ENCODE results near the gene PIK3C2B. TPM values are rescaled to one million over a fixed set of nuclear protein-coding genes. Genes with fewer than 3 reads are reported as not detected.

PIK3C2B gene
- total RNA-seq, 1 experiment from 2014 or later = 52.4 TPM

DNA sequence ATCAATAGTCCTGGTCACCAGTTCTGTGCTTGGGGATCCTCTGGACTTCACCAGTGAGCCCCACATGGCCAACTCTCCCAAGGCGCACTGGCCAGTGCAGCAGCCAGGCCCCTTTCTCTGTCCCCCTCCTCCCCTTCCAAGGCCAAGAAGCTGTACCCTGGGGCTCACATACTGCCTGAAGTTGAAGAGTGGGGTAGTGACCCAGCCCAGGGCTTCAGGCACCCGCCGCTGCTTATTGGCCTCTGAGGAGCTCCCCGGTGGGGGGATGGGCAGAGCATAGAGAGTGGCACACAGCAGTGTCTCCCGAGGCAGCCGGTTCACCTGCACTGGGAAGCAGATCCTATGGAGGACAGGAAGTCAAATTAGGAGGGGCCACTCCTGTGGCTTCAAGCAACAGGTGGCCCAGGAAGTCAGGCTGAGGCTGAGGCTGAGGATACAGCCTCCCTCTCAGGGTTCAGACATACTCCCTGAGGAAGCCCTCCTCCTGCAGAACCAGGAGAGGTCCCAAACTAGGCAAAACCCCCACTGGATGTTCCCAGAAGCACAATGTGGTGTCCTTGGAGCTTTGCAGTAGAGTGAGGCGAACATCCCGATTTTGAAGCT lies 44.8 kb downstream of the PIK3C2B start:
- peak overlapping the region; percentile 9; the same call in 1 of the 2 replicates for H3K4me3 ChIP-seq
- TF ChIP-seq EZH2 (IDR thresholded peaks at IDR 0.05; ENCODE audit: low read depth) = no peak
- TF ChIP-seq, protein P1, sequence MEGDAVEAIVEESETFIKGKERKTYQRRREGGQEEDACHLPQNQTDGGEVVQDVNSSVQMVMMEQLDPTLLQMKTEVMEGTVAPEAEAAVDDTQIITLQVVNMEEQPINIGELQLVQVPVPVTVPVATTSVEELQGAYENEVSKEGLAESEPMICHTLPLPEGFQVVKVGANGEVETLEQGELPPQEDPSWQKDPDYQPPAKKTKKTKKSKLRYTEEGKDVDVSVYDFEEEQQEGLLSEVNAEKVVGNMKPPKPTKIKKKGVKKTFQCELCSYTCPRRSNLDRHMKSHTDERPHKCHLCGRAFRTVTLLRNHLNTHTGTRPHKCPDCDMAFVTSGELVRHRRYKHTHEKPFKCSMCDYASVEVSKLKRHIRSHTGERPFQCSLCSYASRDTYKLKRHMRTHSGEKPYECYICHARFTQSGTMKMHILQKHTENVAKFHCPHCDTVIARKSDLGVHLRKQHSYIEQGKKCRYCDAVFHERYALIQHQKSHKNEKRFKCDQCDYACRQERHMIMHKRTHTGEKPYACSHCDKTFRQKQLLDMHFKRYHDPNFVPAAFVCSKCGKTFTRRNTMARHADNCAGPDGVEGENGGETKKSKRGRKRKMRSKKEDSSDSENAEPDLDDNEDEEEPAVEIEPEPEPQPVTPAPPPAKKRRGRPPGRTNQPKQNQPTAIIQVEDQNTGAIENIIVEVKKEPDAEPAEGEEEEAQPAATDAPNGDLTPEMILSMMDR (conservative IDR thresholded peaks at IDR 0.05) = no peak
- POLR2A ChIA-PET (ENCODE audit: unreplicated experiment) = interaction anchor here (0.6 to 1.9 kb wide), 3 partner anchors 29 to 1066 kb away, joined by 3 to 25 read pairs (median 5); partner anchors contain the start of gene PIK3C2B
- H3K27ac ChIP-seq = peak overlapping the region; percentile 98
- H3K27me3 ChIP-seq (ENCODE audit: insufficient read depth, low read depth) = no peaks in the 10 kb centered on the region
- peaks cover 34% of the 10 kb centered on the region for H3K79me2 ChIP-seq (ENCODE audit: low read depth)
- H4K20me1 ChIP-seq (ENCODE audit: insufficient read depth) = no peaks in the 10 kb centered on the region
- no TSS peak for BruUV-seq (replicated peaks)
- peak overlapping the region; percentile 78 for H3K4me2 ChIP-seq
- H3K9me3 ChIP-seq (ENCODE audit: insufficient read depth, low read depth) = peaks cover 13% of the 10 kb centered on the region
- intact Hi-C loops (cut with micrococcal nuclease; ENCODE audit: unreplicated experiment) = loop anchor here (1.0 to 2.0 kb wide), 3 partner anchors 19 to 53 kb away; no protein-coding TSS in a partner anchor
- CTCF ChIA-PET = interaction anchor here (0.6 to 3.8 kb wide), 6 partner anchors 11 to 53 kb away, joined by 3 to 27 read pairs (median 4); partner anchors contain the start of gene PIK3C2B
- H3F3A ChIP-seq (ENCODE audit: insufficient read depth, low read depth) = peaks cover 67% of the 10 kb centered on the region
- H3K36me3 ChIP-seq (ENCODE audit: low read depth) = peaks cover 54% of the 10 kb centered on the region
- no peak overlapping the region for H2AFZ ChIP-seq
- H3K4me1 ChIP-seq (replicated peaks; ENCODE audit: insufficient read depth) = peaks cover 60% of the 10 kb centered on the region
- DNase-seq = no peak
- H3K9me2 ChIP-seq (ENCODE audit: insufficient read depth) = no peaks in the 10 kb centered on the region

DNA sequence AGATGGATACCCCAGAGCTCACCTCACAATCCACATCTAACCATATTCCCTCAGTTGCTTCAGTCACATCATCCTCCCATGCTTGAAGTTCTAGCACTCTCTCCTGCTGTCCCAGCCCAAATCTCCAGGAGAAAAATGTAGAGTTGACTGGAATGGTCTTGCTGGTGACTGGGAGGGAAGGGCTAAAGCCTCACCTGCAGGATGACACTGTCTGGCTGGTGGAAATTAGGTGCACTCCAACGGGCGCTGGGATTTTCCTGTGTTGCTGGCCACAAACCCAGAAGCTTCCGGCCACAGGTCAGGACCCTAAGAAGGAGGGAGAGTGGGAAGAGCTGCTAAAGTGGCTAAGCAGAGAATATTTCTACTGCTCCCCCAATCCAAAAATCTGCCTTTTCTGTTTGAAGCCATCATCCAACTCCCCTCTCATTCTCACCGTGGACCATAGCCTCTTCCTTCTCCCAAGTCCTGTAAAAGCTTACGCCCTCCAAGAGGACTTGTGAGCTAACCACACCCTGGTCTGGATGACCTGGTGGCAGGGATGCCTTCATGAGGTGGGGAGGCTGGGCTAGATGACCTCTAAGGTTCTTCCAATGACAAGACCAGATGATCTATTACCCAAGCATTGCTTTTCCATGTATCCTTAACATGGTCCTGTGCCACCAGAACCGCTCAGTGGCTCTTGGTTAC lies 45.5 kb downstream of the PIK3C2B start:
- Histone ChIP-seq H3K79me2 (ENCODE audit: low read depth) (peaks cover 37% of the 10 kb centered on the region), H3K27ac (peak overlapping the region; percentile 98), H3K9me3 (ENCODE audit: insufficient read depth, low read depth) (peaks cover 13% of the 10 kb centered on the region), H3K27me3 (ENCODE audit: insufficient read depth, low read depth) (no peaks in the 10 kb centered on the region), H4K20me1 (ENCODE audit: insufficient read depth) (no peaks in the 10 kb centered on the region), H3K4me3 (peak overlapping the region; percentile 47; the same call in 1 of the 2 replicates), H2AFZ (no peak overlapping the region), H3K9me2 (ENCODE audit: insufficient read depth) (no peaks in the 10 kb centered on the region), H3K4me2 (peak overlapping the region; percentile 78), H3K4me1 (replicated peaks; ENCODE audit: insufficient read depth) (peaks cover 67% of the 10 kb centered on the region), H3K36me3 (ENCODE audit: low read depth) (peaks cover 60% of the 10 kb centered on the region), H3F3A (ENCODE audit: insufficient read depth, low read depth) (peaks cover 73% of the 10 kb centered on the region)
- BruUV-seq (replicated peaks) = TSS peak; percentile 39
- CTCF ChIA-PET = interaction anchor here (0.7 to 3.8 kb wide), 8 partner anchors 9 to 71 kb away, joined by 3 to 27 read pairs (median 6); partner anchors contain the start of gene PIK3C2B
- TF ChIP-seq EZH2 (IDR thresholded peaks at IDR 0.05; ENCODE audit: low read depth) = no peak
- TF ChIP-seq, protein P1 (conservative IDR thresholded peaks at IDR 0.05) = no peak
- intact Hi-C loops (cut with micrococcal nuclease; ENCODE audit: unreplicated experiment) = loop anchor here (1.0 to 2.0 kb wide), 3 partner anchors 11 to 54 kb away; partner anchors contain the start of gene PIK3C2B
- DNase-seq = peak; percentile 62 to 84
- POLR2A ChIA-PET (ENCODE audit: unreplicated experiment) = interaction anchor here (0.6 to 1.9 kb wide), 9 partner anchors 10 to 578 kb away, joined by 3 to 25 read pairs (median 11); partner anchors contain the start of genes MDM4 and PIK3C2B

DNA sequence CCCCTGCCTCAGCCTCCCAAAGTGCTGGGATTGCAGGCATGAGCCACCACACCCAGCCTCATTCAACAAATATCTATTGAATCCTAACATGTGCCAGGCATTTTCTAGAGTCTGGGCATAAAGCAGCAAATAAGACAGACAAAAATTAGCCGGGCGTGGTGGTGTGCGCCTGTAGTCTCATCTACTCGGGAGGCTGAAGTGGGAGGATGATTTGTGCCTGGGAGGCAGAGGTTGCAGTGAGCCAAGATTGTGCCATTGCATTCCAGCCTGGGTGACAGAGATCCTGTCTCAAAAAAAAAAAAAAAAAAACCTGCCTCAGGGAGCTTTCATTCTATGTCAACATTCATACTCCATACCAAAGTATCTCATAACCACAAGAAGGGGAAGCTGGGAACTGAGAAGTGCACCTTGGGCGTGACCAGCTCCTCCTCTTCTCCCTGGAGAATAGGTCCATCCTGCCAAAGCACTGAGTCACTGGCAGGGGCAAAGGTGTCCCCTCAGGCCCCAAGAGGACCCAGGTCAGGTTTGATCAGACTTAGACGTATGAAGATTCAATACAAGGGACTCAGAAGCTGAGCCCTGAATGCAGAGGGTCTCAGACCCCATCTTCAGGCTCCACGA lies 46.2 kb downstream of the PIK3C2B start:
- Histone ChIP-seq H3K4me3 (peak overlapping the region; percentile 47; the same call in 1 of the 2 replicates), H3K27me3 (ENCODE audit: insufficient read depth, low read depth) (no peaks in the 10 kb centered on the region), H3K4me2 (peak overlapping the region; percentile 78), H3K9me3 (ENCODE audit: insufficient read depth, low read depth) (peaks cover 13% of the 10 kb centered on the region), H3K4me1 (replicated peaks; ENCODE audit: insufficient read depth) (peaks cover 74% of the 10 kb centered on the region), H3K36me3 (ENCODE audit: low read depth) (peaks cover 60% of the 10 kb centered on the region), H3K79me2 (ENCODE audit: low read depth) (peaks cover 37% of the 10 kb centered on the region), H3K9me2 (ENCODE audit: insufficient read depth) (no peaks in the 10 kb centered on the region), H2AFZ (no peak overlapping the region), H3F3A (ENCODE audit: insufficient read depth, low read depth) (peaks cover 80% of the 10 kb centered on the region), H4K20me1 (ENCODE audit: insufficient read depth) (no peaks in the 10 kb centered on the region), H3K27ac (peak overlapping the region; percentile 98)
- no TSS peak for BruUV-seq (replicated peaks)
- peak; percentile 88 to 100 for DNase-seq
- TF ChIP-seq, protein P1 (conservative IDR thresholded peaks at IDR 0.05) = no peak
- TF ChIP-seq EZH2 (IDR thresholded peaks at IDR 0.05; ENCODE audit: low read depth) = no peak
- POLR2A ChIA-PET (ENCODE audit: unreplicated experiment) = interaction anchor here (0.6 to 1.1 kb wide), 9 partner anchors 9 to 577 kb away, joined by 3 to 20 read pairs (median 10); partner anchors contain the start of gene MDM4
- CTCF ChIA-PET = interaction anchor here (0.7 to 3.8 kb wide), 9 partner anchors 8 to 71 kb away, joined by 3 to 27 read pairs (median 4); partner anchors contain the start of gene PIK3C2B
- intact Hi-C loops (cut with micrococcal nuclease; ENCODE audit: unreplicated experiment) = loop anchor here (1.0 to 2.0 kb wide), 3 partner anchors 10 to 54 kb away; partner anchors contain the start of gene PIK3C2B

All from PC-9 (cell line).